A549 (cell line): Measurements from ENCODE around the gene SNRK.

Experiments
- RFX5 ChIP-seq: fragments of 450-650 bp; IDR thresholded peaks from 2 replicates; pipeline ENCODE4 v1.7.1; 2014; ENCODE audit warnings: antibody characterized with exemption, mild to moderate bottlenecking, moderate library complexity
- TF ChIP-seq, protein P1 (sequence below): IDR thresholded peaks from 2 replicates; pipeline ENCODE4 v1.6.1; 2012

DNA sequence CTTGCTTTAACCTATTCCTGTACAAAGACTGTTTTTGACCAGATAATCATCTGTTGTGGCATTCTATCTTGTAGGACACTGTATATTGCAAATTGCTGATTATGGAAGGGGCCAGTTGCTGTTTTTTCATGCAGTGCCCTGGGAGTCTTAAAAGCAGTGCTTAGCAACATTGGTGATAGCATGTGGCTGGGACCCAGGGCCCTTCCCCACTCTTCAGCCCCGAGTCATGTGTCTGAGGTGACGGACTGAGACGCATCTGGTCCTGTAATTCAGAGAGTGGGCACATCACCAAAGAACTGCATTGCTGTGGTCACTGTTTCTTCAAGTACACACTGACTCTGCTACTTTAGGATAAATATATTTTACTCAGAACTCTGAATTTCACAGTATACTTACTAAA, 63.4 kb downstream of the SNRK start:
- TF ChIP-seq, protein P1, sequence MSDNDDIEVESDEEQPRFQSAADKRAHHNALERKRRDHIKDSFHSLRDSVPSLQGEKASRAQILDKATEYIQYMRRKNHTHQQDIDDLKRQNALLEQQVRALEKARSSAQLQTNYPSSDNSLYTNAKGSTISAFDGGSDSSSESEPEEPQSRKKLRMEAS = no peak
- no peak for TF ChIP-seq RFX5
